ENCODE results near the gene GLT6D1. TPM values are rescaled to one million over a fixed set of nuclear protein-coding genes. Genes with fewer than 3 reads are reported as not detected.

The GLT6D1 gene
- total and polyA plus RNA-seq, 2 of the 13 experiments (the other 11 are each of a cell fraction or from before 2014, with no cell fraction given): not detected

DNA sequence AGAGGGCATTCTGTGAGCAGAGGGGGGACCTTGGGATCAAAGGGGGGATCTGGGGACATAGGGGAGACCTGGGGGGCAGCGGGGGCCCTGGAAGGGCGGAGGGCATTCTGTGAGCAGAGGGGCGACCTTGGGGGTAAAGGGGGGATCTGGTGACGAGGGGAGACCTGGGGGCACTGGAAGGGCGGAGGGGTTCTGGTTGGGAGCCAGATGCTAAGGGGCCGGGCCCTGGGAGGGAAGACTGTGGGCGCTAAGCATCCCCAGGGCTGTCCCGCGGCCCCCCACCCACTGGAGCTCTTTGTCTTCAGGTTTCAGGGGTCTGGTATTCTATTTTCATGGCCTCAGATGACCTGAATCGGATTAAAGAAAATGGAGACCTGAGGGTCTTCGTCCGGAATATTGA lies 24.5 kb upstream of the GLT6D1 start (continued):
- TF ChIP-seq, protein P1, sequence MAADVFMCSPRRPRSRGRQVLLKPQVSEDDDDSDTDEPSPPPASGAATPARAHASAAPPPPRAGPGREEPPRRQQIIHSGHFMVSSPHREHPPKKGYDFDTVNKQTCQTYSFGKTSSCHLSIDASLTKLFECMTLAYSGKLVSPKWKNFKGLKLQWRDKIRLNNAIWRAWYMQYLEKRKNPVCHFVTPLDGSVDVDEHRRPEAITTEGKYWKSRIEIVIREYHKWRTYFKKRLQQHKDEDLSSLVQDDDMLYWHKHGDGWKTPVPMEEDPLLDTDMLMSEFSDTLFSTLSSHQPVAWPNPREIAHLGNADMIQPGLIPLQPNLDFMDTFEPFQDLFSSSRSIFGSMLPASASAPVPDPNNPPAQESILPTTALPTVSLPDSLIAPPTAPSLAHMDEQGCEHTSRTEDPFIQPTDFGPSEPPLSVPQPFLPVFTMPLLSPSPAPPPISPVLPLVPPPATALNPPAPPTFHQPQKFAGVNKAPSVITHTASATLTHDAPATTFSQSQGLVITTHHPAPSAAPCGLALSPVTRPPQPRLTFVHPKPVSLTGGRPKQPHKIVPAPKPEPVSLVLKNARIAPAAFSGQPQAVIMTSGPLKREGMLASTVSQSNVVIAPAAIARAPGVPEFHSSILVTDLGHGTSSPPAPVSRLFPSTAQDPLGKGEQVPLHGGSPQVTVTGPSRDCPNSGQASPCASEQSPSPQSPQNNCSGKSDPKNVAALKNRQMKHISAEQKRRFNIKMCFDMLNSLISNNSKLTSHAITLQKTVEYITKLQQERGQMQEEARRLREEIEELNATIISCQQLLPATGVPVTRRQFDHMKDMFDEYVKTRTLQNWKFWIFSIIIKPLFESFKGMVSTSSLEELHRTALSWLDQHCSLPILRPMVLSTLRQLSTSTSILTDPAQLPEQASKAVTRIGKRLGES (CRISPR knock-in tag; IDR thresholded peaks at IDR 0.05; ENCODE audit: borderline replicate concordance): no peak

DNA sequence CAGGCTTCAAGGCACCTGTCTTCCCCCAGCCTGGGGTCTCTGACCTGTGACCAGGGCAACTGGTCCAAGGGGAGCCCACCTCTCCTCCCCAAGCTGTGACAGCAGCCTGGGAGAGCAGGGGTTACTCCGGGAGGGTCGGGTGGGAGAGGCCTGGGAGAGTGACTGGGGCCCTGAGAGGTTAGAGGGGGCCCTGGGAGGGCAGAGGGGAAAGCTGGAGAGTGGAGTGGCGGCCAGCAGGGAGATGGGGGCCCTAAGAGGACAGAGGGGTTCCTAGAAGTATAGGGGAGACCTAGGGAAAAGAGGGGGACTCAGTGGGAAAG lies 24.1 kb upstream of the GLT6D1 start:
- ATAC-seq: no peak
- TF ChIP-seq, protein P2, sequence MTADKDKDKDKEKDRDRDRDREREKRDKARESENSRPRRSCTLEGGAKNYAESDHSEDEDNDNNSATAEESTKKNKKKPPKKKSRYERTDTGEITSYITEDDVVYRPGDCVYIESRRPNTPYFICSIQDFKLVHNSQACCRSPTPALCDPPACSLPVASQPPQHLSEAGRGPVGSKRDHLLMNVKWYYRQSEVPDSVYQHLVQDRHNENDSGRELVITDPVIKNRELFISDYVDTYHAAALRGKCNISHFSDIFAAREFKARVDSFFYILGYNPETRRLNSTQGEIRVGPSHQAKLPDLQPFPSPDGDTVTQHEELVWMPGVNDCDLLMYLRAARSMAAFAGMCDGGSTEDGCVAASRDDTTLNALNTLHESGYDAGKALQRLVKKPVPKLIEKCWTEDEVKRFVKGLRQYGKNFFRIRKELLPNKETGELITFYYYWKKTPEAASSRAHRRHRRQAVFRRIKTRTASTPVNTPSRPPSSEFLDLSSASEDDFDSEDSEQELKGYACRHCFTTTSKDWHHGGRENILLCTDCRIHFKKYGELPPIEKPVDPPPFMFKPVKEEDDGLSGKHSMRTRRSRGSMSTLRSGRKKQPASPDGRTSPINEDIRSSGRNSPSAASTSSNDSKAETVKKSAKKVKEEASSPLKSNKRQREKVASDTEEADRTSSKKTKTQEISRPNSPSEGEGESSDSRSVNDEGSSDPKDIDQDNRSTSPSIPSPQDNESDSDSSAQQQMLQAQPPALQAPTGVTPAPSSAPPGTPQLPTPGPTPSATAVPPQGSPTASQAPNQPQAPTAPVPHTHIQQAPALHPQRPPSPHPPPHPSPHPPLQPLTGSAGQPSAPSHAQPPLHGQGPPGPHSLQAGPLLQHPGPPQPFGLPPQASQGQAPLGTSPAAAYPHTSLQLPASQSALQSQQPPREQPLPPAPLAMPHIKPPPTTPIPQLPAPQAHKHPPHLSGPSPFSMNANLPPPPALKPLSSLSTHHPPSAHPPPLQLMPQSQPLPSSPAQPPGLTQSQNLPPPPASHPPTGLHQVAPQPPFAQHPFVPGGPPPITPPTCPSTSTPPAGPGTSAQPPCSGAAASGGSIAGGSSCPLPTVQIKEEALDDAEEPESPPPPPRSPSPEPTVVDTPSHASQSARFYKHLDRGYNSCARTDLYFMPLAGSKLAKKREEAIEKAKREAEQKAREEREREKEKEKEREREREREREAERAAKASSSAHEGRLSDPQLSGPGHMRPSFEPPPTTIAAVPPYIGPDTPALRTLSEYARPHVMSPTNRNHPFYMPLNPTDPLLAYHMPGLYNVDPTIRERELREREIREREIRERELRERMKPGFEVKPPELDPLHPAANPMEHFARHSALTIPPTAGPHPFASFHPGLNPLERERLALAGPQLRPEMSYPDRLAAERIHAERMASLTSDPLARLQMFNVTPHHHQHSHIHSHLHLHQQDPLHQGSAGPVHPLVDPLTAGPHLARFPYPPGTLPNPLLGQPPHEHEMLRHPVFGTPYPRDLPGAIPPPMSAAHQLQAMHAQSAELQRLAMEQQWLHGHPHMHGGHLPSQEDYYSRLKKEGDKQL (CRISPR knock-in tag; IDR thresholded peaks at IDR 0.05; ENCODE audit: low read depth): no peak
- TF ChIP-seq HNRNPK (IDR thresholded peaks at IDR 0.05; ENCODE audit: low read depth, low read length, poor library complexity, severe bottlenecking): no peak
- TF ChIP-seq ZNF143 (CRISPR knock-in tag; IDR thresholded peaks at IDR 0.05): no peak
- TF ChIP-seq NBN (conservative IDR thresholded peaks at IDR 0.05): no peak
- TF ChIP-seq ZNF629 (CRISPR knock-in tag; conservative IDR thresholded peaks at IDR 0.05): no peak
- TF ChIP-seq ZFP37 (CRISPR knock-in tag; IDR thresholded peaks at IDR 0.05; ENCODE audit: borderline replicate concordance): no peak
- TF ChIP-seq, protein P3, sequence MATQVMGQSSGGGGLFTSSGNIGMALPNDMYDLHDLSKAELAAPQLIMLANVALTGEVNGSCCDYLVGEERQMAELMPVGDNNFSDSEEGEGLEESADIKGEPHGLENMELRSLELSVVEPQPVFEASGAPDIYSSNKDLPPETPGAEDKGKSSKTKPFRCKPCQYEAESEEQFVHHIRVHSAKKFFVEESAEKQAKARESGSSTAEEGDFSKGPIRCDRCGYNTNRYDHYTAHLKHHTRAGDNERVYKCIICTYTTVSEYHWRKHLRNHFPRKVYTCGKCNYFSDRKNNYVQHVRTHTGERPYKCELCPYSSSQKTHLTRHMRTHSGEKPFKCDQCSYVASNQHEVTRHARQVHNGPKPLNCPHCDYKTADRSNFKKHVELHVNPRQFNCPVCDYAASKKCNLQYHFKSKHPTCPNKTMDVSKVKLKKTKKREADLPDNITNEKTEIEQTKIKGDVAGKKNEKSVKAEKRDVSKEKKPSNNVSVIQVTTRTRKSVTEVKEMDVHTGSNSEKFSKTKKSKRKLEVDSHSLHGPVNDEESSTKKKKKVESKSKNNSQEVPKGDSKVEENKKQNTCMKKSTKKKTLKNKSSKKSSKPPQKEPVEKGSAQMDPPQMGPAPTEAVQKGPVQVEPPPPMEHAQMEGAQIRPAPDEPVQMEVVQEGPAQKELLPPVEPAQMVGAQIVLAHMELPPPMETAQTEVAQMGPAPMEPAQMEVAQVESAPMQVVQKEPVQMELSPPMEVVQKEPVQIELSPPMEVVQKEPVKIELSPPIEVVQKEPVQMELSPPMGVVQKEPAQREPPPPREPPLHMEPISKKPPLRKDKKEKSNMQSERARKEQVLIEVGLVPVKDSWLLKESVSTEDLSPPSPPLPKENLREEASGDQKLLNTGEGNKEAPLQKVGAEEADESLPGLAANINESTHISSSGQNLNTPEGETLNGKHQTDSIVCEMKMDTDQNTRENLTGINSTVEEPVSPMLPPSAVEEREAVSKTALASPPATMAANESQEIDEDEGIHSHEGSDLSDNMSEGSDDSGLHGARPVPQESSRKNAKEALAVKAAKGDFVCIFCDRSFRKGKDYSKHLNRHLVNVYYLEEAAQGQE (IDR thresholded peaks at IDR 0.05; ENCODE audit: borderline replicate concordance in 1 of 2, low read depth in 1 of 2, low read length in 2 of 2): no peak
- no peak for TF ChIP-seq IRX3 (CRISPR knock-in tag; IDR thresholded peaks at IDR 0.05; ENCODE audit: borderline replicate concordance, low read depth)
- TF ChIP-seq, protein P4, sequence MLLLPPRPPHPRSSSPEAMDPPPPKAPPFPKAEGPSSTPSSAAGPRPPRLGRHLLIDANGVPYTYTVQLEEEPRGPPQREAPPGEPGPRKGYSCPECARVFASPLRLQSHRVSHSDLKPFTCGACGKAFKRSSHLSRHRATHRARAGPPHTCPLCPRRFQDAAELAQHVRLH (CRISPR knock-in tag; IDR thresholded peaks at IDR 0.05; ENCODE audit: borderline replicate concordance, low read depth): no peak
- no peak for TF ChIP-seq MYC (CRISPR knock-in tag; IDR thresholded peaks at IDR 0.05; ENCODE audit: borderline replicate concordance)

More for the DNA sequence above, 24.1 kb upstream of the GLT6D1 start:
- in situ Hi-C loops (cut with HindIII; ENCODE audit: extremely low pct_ligation_motif_present, low pct_unique_long_range_greater_than_20kb) (no loop called here), intact Hi-C loops (cut with micrococcal nuclease; ENCODE audit: unreplicated experiment) (no loop called here)
- Histone ChIP-seq H2AFZ (ENCODE audit: low read length) (no peak overlapping the region), H3K27ac (ENCODE audit: extremely low read length, insufficient read depth, low read length) (no peak overlapping the region), H3K4me2 (ENCODE audit: low read depth, low read length) (no peak overlapping the region), H3K9me3 (ENCODE audit: low read length) (no peaks in the 10 kb centered on the region), H3K36me3 (replicated peaks in 1 of 2; ENCODE audit: control insufficient read depth in 1 of 2, insufficient read depth in 2 of 2, low read length in 2 of 2) (no peaks in the 10 kb centered on the region), H3K79me2 (ENCODE audit: insufficient read depth, low read length) (no peaks in the 10 kb centered on the region), H3K27me3 (ENCODE audit: control insufficient read depth in 1 of 2, insufficient read depth in 2 of 2, low read length in 2 of 2) (peaks cover 9 to 59% of the 10 kb centered on the region in 2 experiments), H4K20me1 (ENCODE audit: insufficient read depth, low read length) (0 out of 2 replicates have a peak, but pooled peaks cover 2% of the 10 kb centered on the region), H3K9ac (ENCODE audit: insufficient read depth, low read depth, low read length) (no peak overlapping the region), H3K4me1 (ENCODE audit: insufficient read depth, low read length) (0 out of 2 replicates have a peak, but pooled peaks cover 5% of the 10 kb centered on the region), H3K4me3 (replicated peaks in 1 of 3; ENCODE audit: insufficient read depth in 1 of 3, low read depth in 2 of 3, low read length in 3 of 3) (no peak overlapping the region)
- CTCF ChIA-PET (ENCODE audit: low intra/inter-chr PET ratio, low total read pairs): no interaction called here
- DNase-seq (ENCODE audit: low spot score): no peak
- WGBS (ENCODE audit: low lambda C conversion rate): 2% methylated on average over 3 of the region's 3 CpGs
- no TSS peak for BruUV-seq (replicated peaks)
- POLR2A ChIA-PET: no interaction called here
- FAIRE-seq: no peak
